Cerebellar cortex (tissue), 1 donor: ENCODE data around the gene LGR4.
"Not testable (repeated sequence)": the region's sequence is repeated elsewhere in the genome, so short reads cannot be mapped to it uniquely, and the experiment has no call there.

Experiments used
- DNase-seq: peaks from one replicate; pipeline ENCODE4 v3.0.0-alpha.2; 2015; ENCODE audit warnings: low spot score

LGR4 gene, protein sequence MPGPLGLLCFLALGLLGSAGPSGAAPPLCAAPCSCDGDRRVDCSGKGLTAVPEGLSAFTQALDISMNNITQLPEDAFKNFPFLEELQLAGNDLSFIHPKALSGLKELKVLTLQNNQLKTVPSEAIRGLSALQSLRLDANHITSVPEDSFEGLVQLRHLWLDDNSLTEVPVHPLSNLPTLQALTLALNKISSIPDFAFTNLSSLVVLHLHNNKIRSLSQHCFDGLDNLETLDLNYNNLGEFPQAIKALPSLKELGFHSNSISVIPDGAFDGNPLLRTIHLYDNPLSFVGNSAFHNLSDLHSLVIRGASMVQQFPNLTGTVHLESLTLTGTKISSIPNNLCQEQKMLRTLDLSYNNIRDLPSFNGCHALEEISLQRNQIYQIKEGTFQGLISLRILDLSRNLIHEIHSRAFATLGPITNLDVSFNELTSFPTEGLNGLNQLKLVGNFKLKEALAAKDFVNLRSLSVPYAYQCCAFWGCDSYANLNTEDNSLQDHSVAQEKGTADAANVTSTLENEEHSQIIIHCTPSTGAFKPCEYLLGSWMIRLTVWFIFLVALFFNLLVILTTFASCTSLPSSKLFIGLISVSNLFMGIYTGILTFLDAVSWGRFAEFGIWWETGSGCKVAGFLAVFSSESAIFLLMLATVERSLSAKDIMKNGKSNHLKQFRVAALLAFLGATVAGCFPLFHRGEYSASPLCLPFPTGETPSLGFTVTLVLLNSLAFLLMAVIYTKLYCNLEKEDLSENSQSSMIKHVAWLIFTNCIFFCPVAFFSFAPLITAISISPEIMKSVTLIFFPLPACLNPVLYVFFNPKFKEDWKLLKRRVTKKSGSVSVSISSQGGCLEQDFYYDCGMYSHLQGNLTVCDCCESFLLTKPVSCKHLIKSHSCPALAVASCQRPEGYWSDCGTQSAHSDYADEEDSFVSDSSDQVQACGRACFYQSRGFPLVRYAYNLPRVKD

DNA sequence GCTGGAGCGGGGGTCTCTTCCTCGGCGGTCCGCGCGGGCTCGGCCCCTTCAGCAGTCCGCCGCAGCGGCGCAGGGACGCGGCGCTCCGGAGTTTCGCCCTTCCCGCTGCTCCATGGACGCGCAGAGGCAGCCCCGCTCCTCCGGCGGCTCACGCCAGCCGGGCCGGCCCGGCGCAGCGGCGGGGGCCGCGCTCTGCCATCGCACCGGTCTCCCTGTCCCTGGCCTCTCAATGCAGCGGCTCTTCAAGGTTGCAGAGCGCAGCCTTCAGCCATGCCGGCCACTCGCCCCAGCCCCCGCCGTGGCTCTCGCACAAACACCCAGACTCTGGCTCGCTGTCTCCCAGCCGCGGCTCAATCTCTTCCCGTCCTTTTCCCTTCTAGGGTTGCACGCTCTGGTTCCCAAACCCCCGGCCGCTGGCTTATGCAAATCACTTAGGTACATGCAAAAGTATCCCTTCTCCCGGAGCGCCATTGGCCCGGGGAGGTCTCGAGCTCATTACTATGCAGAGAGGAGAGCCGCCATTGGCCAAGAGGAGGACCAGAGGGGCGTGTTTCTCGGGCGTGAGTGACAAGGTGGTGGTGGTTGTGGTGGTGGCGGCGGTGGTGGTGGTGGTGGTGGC, at the start of gene LGR4:
LGR4 (minus strand) TSS at position 393 of the 619 bp plus-strand sequence. CDS start 488 bp downstream, outside the sequence.
- peak; percentile 98 for DNase-seq

DNA sequence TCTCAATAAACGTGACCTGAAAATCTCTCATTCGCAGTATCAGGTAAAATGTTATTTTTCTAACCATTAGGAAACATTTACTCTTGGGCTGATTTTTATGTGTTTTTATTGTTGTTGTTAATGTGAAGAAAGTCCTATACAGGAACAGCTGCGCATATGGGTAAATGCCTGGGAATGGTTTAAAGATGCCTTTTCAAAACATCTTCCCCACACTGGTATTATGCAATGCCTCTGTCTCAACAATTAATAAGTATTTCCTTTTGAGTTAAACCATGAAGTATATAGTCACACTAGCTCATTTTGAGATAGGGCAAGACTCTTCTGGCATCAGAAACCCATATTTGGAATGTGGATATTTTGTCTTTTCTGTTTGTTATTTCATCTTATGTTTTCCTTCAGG, 47.6 kb upstream of the LGR4 start:
- no peak for DNase-seq

DNA sequence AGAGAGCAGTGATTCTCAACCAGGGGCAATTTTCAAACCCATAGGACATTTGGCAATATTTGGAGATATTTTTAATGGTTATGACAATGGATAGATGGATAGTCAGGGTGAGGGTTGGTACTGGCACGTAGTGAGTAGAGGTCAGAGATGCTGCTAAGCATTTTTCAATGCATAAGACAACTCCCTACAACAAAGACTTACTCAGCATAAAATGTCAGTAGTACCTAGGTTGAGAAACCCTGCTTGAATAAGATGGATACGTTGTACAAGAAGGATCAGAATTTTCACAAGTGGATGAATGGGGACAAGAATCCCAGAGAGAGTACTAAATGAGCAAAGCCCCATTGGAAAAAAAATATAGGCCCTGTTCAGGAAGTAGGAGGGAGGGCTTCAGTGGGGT, 45.9 kb upstream of the LGR4 start:
- no peak for DNase-seq

DNA sequence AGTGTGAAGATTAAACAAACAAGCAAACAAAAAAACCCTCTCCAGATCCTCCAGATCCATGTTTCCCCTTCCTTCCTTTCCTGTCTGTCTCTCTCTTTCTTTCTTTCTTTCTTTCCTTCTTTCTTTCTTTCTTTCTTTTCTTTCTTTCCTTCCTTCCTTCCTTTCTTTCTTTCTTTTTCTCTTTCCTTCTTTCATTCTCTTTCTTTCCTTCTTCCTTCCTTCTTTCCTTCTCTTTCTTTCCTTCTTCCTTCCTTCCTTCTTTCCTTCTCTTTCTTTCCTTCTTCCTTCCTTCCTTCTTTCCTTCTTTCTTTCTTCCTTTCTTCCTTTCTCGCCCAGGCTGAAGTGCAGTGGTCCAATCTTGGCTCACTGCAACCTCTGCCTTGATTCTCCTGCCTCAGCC, 44.9 kb upstream of the LGR4 start:
- DNase-seq: not testable (repeated sequence)

DNA sequence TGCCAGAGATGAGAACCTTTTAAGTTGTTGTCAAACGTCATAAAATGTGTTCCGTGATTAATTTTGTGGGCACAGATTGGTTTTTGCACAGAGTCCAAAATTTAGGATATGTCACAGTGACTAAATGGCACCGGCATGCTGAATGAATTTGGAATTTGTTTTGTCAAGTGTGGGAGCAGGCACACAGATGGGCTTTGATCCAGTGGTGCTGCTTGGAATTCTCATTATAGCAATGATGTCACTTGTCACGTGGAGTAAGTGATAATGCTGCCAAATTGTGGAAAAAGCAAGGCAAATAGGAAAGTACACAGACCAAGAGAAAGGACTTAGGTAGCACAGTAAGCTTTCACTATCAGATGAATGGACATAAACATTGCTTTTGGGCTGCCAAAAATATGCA, 42.0 kb upstream of the LGR4 start:
- DNase-seq: peak; percentile 76

DNA sequence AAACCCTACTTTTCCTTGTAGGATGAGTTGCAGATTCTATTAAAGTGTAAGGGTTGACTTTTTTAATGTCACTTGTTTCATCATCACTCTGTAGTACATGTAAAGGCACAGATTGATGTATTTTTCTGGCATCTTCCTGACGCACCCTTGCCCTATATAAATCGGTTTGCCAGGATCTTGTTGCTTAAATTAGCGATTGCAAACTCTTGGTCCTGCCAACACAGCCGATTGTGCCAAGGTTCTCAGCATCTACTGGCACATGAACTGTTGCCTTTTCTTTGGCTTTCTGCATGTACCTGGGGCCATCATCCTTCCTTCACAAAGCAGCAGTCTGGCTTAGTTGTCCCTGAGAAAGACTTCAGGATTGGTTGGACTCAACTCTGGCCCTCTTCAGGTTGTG, 41.5 kb upstream of the LGR4 start:
- peak; percentile 93 for DNase-seq

DNA sequence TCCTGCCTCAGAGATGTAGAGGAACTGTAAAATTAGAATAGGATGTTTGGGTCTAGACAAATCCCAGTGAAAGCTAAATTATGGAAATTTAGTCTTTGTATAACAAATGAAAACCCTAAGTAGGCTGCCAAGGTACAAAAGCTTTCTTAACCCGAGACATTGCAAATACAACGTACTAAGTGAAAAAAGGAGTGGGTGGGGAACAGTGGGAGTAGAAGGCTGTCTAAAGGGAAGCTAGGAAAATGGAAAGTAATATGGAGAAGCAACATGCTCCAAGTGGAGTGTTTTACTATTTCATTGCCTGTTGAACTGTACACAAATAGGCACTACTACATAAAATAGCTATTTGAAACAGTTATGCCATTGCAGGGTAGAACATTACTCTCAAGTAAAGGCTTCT, 40.8 kb upstream of the LGR4 start:
- DNase-seq: no peak

DNA sequence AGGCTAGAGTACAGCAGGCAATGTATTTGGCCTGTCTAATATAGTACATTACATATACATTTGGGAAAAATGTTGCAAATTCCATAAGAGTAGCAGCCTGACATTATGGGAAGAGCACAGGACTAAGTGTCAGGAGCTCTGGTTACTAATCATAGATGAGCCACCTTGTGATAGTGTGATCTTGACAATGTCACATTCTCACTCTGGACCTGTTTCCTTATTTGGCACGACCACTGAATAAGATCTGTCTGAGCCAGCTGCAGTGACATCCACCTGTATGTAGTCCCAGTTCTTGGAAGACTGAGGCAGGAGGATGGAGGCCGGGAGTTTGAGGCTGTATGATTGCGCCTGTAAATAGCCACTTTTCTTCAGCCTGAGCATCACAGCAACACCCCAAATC, 39.6 kb upstream of the LGR4 start:
- DNase-seq: no peak

DNA sequence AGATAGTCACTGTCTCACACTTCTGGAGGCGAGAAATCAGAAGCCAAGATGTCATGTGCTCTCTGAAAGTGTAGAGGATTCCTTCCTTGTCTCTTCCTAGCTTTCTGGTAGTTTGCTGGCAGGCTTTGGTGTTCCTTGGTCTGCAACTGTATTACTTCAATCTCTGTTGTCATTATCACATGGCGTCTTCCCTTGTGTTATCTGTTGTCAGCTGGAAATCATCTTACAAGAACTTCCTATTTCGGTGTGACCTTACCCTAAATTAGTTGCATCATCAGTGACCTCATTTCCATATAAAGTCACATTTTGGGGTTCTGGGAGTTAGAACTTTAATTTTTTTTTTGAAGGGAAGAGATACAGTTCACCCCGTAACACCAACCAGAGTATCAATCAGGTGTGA, 37.3 kb upstream of the LGR4 start:
- DNase-seq: no peak

DNA sequence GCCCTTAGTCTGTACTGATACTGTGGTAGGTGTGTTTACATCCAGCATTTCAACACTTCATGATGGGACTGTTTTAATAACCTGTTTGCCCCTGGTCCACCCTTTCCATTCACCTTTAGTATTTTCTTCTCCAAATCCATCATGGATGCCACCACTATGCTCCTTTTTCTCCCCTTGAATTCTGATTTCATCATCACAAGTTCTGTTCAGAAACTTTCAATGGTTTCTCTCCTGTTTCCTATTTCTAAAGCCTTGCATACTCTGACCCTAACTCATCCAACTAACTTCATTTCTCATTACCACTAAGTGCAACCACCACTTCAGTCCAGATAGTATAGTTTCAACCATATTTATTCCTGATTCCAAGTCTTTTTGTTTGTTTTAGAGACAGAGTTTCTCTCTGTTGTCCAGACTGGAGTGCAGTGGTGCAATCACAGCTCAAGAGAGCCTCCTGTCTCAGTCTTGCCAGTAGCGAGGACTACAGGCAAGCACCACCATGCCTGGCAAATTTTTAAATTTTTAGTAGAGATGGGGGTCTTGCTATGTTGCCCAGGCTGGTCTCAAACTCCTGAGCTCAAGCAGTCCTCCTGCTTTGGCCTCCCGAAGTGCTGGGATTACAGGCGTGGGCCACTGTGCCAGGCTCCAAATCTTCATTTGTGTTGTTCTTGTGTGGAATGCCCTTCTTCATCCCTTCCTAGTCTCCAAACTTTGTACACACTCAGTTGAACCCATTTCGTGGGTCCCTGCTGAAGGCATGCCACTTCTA, 35.1 kb upstream of the LGR4 start:
- DNase-seq: no peak

DNA sequence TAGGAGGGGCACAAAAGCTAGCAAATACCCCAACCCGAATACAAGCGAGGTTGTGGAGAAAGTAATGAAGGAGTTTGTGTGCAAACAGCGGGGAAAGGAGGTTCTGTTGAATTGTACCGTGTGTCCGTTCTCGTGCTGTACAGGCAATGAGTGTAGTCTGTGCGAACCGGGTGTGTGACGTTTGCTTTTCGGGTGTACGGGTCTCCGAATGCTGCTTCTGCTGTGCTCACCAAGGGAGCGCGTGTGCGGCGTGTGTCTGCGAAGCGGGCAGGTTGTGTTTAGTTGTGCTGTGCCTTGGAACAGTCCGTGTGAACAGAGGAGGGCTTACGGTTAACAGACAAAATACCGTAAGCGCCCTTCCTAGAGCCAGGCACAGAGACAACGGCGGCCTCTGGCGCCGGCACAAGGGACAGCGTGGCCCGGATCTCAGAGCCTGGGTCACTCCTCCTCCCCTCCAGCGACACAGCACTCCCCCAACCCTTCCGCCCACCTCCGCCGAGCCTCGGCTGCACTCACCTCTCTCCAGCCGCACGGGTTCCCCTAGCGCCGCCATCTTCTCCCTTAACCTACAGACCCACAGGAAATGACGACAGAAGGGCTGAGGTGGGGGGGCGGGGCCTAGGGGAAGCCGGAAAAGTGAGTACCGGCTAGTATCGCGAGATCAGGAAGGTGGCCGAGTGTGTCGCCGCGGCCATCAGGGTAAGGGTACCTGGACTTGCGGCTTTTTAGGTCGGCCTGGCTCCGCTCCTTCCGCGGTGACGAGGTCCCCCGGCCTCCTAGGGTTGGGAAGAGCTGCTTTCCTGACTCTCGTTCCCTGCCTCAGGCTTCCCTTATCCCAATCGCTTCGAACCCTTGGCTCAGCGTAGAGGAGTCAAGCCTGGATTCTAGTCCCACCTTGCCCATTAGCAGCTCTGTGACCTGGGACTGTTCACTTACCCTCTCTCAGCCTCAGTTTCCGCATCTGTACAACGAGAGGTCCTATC, 33.9 kb upstream of the LGR4 start, which contains the start of gene LIN7C:
LIN7C (minus strand) TSS at position 570 of the 983 bp plus-strand sequence; CDS start at position 553, 17 bp downstream.
- peak; percentile 98 for DNase-seq

DNA sequence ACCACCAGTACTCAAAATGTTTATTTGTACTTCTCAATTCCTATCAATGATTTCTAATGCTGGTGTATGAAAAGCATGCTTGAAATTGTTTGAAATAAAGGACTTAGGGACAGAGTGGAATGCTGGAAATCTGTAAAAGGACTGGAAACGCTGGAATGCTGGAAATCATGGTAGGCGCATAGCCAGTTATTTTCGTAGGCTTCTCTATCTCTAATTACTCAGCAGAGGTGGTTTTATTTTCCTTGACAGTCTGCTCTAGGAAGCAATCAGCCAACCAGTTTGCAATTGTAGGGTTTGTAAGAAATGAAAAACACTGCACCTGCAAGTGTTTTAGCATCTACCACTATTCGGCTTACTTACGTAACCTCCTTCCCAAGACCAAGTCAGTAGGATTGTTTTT, 33.2 kb upstream of the LGR4 start:
- DNase-seq: no peak

DNA sequence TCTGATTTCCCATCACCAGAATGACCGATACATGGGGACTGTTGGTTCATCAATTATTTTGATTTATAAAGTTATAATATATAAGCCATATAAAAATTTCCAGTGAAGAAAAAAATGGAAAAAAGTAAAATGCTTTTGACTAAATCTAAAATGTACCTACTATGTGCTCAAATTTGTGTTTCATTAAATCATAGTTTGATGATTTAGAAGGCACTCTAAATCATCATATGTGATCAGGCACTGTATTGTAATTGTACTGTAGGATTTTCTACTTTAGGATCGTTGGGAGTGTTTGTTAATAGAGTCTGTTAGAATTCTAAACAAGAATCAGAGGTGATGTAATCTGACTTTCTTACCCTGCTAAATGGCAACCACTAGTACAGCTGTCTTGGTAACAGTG, 31.6 kb upstream of the LGR4 start:
- DNase-seq: no peak

DNA sequence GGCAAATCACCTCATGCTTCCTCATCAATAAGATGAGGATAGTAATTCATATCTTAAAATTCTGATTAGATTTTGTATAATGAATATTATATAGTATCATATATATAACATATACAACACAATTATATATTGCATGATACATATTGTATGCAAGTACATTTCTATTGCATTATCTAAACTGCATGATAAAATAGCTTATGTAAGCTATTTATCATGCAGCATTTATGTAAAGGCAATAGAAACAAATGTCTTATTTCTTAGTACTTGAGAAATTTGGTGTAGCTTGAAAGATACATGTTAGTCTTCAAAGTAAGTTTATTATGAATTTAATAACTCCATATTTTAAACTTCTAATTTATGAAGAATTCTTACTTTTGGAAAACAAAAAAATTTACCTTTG, 28.5 kb upstream of the LGR4 start:
- DNase-seq: no peak

DNA sequence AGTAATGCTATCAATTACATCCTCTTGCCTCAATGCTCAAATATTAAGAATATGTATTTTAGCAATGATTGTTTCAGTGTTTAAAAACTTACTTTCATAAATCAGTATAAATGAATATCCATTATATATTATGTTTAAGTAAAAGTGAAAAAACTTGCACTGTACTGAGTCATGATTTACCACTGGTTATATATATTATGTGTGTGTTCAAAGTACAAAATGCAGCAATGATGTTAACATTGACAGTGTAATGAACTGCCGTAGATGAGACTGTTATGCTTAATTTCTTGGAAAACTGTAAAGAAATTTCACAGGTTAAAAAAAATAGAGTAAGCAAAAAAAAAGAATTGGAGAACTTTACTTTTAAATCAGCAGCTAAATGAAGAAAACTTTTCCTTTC, 25.3 kb upstream of the LGR4 start:
- no peak for DNase-seq

DNA sequence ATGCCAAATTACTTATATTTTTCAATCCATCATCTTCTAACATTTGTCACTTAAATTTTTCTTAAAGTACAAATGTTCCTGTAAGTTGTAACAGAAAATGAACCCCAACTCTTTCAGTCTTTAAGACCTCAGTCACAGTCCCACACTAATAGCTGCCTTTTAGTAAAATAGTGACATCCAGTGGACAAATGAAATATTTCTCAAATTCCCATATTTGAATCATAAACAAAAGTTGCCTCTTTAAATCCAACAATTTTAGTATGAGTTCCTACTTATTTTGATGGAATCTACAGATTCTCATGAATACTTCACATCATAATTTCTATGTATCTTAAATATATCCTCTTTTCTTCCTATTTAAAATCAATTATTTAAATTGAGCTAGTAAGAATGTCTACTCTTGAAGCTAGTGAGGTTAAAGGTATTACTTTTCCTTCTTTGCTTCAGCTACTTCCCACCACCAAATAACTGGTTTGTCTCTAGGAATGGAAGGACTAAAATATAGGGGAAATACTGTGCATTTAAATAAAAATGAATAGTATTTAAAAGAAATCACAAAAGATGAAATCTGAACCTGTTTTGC, 24.8 kb upstream of the LGR4 start:
- peak; percentile 65 for DNase-seq

DNA sequence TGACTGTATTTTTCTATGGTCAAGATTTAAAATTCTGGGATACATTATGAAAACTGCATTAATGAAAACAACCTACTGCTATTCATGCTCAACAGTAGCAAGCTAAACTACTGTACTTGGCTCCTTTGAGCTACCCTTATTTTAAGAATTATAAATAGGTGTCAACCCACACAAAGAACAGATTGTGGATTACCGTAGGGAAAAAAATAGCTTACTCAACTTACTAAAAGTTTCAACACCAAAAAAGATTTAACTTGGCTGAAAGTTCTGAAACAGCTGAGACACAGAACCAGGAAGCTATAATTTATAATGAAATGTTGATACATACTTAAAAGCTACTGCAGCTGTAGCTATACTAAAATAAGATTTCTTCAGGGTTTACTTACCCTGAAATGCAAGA, 23.9 kb upstream of the LGR4 start:
- no peak for DNase-seq

DNA sequence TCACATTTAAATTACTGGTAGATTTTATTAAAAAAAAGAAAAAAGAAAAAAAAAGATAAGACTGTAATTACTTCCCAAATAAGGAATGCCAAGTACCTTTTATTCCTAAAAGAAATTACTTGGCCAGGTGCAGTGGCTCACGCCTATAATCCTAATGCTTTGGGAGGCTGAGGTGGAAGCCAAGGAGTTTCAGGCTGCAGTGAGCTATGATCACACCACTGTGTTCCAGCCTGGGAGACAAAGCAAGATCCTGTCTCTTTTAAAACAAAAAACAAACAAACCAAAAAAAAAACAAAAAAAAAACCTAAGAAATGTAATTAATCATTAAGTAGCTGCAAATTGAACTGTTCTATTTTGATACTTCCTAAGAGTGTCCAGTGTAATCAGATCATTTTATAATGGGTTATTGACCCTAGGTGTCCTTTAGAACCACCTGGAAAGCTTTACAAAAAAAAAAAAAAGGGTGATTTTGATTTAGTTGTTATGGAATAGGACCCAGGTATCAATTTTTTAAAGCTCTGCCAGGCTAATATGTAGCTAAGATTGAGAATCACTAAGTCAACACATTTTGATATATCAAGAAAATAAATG, 23.2 kb upstream of the LGR4 start:
- no peak for DNase-seq

DNA sequence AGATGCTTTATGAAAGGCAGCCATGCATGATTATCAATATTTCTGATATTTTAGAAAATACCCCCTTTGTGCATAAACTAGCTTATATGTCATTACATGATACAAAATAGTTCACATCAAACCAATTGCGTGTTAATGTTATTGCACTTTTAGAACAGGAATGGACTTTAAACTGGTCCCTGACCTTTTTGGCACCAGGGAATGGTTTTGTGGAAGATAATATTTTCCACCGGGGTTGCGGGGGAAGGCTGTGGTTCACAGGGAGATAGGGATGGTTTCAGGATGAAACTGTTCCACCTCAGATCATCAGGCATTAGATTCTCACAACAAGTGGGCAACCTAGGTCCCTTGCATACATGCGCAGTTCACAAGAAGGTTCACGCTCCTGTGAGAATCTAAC, 16.5 kb upstream of the LGR4 start:
- no peak for DNase-seq

DNA sequence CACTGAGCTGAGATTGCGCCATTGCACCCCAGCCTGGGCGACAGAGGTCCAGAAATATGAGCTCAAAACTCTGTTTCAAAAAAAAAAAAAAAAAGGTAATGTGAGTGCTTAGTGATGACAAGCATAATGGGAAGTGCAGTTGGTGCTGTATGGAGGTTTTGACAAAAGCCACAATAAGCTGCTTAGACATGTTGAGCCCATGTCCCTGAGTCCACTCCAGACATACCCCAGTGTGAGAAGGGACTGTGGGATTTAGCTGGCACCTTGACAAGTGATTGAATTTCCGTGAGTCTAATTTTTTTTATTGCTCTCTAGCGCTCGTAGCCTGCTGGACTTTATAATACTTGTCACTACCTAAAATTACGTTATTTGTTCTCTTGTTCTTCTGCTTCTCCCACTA, 15.1 kb upstream of the LGR4 start:
- DNase-seq: no peak
